Gastroesophageal sphincter (tissue), 4 donors: ENCODE measurements around the gene FBXL17. TPM values are rescaled to one million over a fixed set of nuclear protein-coding genes. Genes with fewer than 3 reads are reported as not detected.

Experiments used
- ATAC-seq: fragments of 150-250 bp; one replicate; pipeline ENCODE4 v1.9.1; 2016; ENCODE audit warnings: mild to moderate bottlenecking, moderate library complexity
- H3K27ac ChIP-seq, 4 donors: fragments of 200-600 bp; sonication (generic) in 3 of 4; 1 replicate in 3 of 4; 2 replicates in 1 of 4; pipeline ENCODE4 v1.5.1; 2016 to 2019
- H3K27me3 ChIP-seq: fragments of 200-600 bp; sonication (generic); one replicate; pipeline ENCODE4 v1.5.1; 2019
- H3K36me3 ChIP-seq, 2 donors: fragments of 200-600 bp; sonication (generic); one replicate each; pipeline ENCODE4 v1.5.1; 2019; ENCODE audit warnings: control low read depth in 1 of 2
- H3K4me1 ChIP-seq, 3 donors: fragments of 200-600 bp; sonication (generic); 1 replicate in 2 of 3; 2 replicates in 1 of 3; pipeline ENCODE4 v1.5.1; 2016 to 2019; ENCODE audit warnings: control low read depth in 2 of 3
- H3K4me3 ChIP-seq, 2 donors: fragments of 200-600 bp; sonication (generic); one replicate each; pipeline ENCODE4 v1.5.1; 2019; ENCODE audit warnings: mild to moderate bottlenecking in 1 of 2, moderate library complexity in 1 of 2
- H3K9me3 ChIP-seq, 3 donors: fragments of 200-600 bp; sonication (generic); one replicate each; pipeline ENCODE4 v1.5.1; 2017 to 2019; ENCODE audit warnings: control low read depth in 2 of 3
- EP300 ChIP-seq: sonication (generic); formaldehyde crosslinking; IDR thresholded peaks from one replicate; pipeline ENCODE4 v1.6.1; 2017; ENCODE audit warnings: antibody characterized with exemption, mild to moderate bottlenecking
- POLR2A ChIP-seq, 2 donors: fragments of 450-650 bp; IDR thresholded peaks; one replicate each; pipeline ENCODE4 v1.6.1; 2017; ENCODE audit warnings: antibody characterized with exemption in 2 of 2, mild to moderate bottlenecking in 2 of 2, moderate library complexity in 1 of 2
- POLR2AphosphoS5 ChIP-seq: sonication (generic); formaldehyde crosslinking; IDR thresholded peaks from one replicate; pipeline ENCODE4 v1.6.1; 2017; ENCODE audit warnings: antibody characterized with exemption
- WGBS, 2 donors: methylation state at CpG; one replicate each; pipeline ENCODE4 v1.1.5; 2018; ENCODE audit warnings: low coverage in 1 of 2; 5-methylcytosine and 5-hydroxymethylcytosine counted together
- total RNA-seq, 4 donors: library from RNA; depleted of rRNA; stranded (reverse); fragments of >200 nt; gene quantifications; one replicate each; pipeline ENCODE4 v1.1.0, GENCODE V29; 2016
- TF ChIP-seq, protein P1 (sequence below), 4 experiments: fragments of 200-600 bp in 2 of 4; fragments of 450-650 bp in 2 of 4; sonication (generic) in 1 of 4; IDR thresholded peaks; one replicate each; pipeline ENCODE4 v1.5.1; 2017 to 2019; ENCODE audit warnings: antibody characterized with exemption in 4 of 4, mild to moderate bottlenecking in 2 of 4, moderate library complexity in 2 of 4

Gene FBXL17
- total RNA-seq, 4 donors from 2014 or later: 15.3 to 25.5 (median 21.7) TPM

DNA sequence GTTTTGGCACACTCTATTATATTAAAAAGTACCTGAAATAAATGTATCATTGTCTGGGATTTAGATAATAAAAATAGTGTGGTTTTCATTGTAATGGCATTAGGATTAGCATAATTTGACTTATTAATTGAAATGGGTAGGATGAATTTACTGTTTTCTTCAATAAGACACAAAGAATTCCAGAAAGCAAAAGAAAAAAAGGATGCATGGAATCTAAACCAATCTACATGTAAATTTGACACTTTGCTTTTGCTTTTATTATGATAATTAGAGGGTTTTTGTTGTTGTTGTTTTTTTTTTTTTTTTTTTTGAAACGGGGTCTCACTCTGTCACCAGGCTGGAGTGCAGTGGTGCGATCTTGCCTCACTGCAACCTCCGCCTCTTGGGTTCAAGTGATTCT lies 406.3 kb downstream of the FBXL17 start:
- WGBS, 2 donors: 87 to 94% methylated on average over 2 to 3 of the region's 3 CpGs
- TF ChIP-seq POLR2A (IDR thresholded peaks at IDR 0.05): no peak
- TF ChIP-seq, protein P1, sequence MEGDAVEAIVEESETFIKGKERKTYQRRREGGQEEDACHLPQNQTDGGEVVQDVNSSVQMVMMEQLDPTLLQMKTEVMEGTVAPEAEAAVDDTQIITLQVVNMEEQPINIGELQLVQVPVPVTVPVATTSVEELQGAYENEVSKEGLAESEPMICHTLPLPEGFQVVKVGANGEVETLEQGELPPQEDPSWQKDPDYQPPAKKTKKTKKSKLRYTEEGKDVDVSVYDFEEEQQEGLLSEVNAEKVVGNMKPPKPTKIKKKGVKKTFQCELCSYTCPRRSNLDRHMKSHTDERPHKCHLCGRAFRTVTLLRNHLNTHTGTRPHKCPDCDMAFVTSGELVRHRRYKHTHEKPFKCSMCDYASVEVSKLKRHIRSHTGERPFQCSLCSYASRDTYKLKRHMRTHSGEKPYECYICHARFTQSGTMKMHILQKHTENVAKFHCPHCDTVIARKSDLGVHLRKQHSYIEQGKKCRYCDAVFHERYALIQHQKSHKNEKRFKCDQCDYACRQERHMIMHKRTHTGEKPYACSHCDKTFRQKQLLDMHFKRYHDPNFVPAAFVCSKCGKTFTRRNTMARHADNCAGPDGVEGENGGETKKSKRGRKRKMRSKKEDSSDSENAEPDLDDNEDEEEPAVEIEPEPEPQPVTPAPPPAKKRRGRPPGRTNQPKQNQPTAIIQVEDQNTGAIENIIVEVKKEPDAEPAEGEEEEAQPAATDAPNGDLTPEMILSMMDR (IDR thresholded peaks at IDR 0.05): no peak
- TF ChIP-seq POLR2AphosphoS5: no peak
- TF ChIP-seq EP300: no peak
- ATAC-seq: no peak
- H3K36me3 ChIP-seq: no peaks in the 10 kb centered on the region
- H3K4me1 ChIP-seq: no peaks in the 10 kb centered on the region
- no peaks in the 10 kb centered on the region for H3K9me3 ChIP-seq
- H3K27ac ChIP-seq: no peak overlapping the region
- H3K27me3 ChIP-seq: no peaks in the 10 kb centered on the region
- no peak overlapping the region for H3K4me3 ChIP-seq

DNA sequence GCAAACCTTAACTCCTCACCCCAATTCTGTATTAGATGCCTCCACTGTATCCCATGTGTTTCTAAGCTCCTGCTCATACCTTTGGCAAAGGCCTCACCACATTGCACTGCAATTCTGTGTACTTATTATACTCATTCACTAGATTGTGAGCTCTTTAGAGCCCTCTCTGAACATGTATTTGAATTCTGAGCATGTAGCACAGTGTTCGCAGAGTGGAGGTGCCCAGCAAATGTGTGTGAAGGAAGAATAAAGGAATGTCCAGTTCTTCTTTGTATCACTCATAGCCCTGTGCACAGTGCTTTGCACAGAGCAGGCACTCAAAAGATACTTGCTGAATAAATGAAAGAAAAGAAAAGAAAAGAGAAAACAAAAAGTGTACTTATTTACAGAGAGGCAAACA lies 410.1 kb downstream of the FBXL17 start:
- no peaks in the 10 kb centered on the region for H3K4me1 ChIP-seq
- no peak overlapping the region for H3K27ac ChIP-seq
- 100% methylated on average over 1 of the region's 1 CpG for WGBS, 2 donors
- TF ChIP-seq, protein P1 (IDR thresholded peaks at IDR 0.05): no peak
- no peak for TF ChIP-seq POLR2AphosphoS5
- no peak for TF ChIP-seq POLR2A (IDR thresholded peaks at IDR 0.05)
- TF ChIP-seq EP300: no peak
- H3K9me3 ChIP-seq: no peaks in the 10 kb centered on the region
- no peak for ATAC-seq
- H3K4me3 ChIP-seq: no peak overlapping the region
- H3K27me3 ChIP-seq: no peaks in the 10 kb centered on the region
- no peaks in the 10 kb centered on the region for H3K36me3 ChIP-seq

DNA sequence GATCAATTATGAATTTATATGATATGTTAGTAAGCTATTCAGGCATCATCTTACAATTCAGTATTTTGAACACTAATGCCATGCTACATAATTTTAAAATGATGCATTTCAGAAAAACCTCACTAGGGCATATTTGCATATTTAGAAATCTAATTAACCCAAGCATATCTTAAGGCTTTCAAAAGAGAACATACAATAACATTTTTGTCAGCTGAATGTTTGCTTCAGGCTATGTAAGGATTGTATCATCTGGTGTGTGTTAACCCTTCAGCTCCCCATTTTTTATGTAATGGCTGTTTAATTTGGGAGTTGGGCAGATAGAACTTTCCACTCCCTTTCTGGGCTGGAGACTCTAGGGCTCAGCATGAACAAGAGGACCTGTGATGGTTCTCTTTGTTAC lies 412.1 kb downstream of the FBXL17 start:
- no peak overlapping the region for H3K4me3 ChIP-seq
- H3K27me3 ChIP-seq: no peaks in the 10 kb centered on the region
- H3K27ac ChIP-seq: no peak overlapping the region
- no peak for ATAC-seq
- H3K9me3 ChIP-seq: no peaks in the 10 kb centered on the region
- no peaks in the 10 kb centered on the region for H3K4me1 ChIP-seq
- TF ChIP-seq POLR2A (IDR thresholded peaks at IDR 0.05): no peak
- TF ChIP-seq POLR2AphosphoS5: no peak
- TF ChIP-seq, protein P1 (IDR thresholded peaks at IDR 0.05): no peak
- TF ChIP-seq EP300: no peak
- no peaks in the 10 kb centered on the region for H3K36me3 ChIP-seq

DNA sequence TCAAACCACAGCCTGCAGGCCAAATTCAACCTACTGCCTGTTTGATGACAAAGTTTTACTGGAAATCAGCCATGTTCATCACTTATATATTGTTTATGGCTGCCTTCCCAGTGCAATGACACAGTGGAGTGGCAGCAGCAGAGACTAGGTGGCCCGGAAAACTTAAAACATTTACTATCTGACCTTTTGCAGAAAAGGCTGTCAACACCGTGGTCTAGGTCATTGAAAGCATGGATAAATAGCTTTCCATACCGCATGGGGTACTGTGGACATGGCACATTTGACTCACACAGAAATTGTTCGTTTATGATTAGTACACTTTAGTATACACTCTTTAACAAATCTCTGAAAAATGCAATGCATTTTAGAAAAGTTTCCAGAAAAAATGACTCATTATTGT lies 412.9 kb downstream of the FBXL17 start:
- no peaks in the 10 kb centered on the region for H3K9me3 ChIP-seq
- no peaks in the 10 kb centered on the region for H3K4me1 ChIP-seq
- WGBS, 2 donors: 49 to 60% methylated on average over 2 to 4 of the region's 4 CpGs
- no peaks in the 10 kb centered on the region for H3K27me3 ChIP-seq
- no peak overlapping the region for H3K4me3 ChIP-seq
- no peaks in the 10 kb centered on the region for H3K36me3 ChIP-seq
- TF ChIP-seq, protein P1 (IDR thresholded peaks at IDR 0.05): no peak
- no peak for TF ChIP-seq POLR2AphosphoS5
- TF ChIP-seq EP300: no peak
- TF ChIP-seq POLR2A (IDR thresholded peaks at IDR 0.05): no peak
- ATAC-seq: no peak
- no peak overlapping the region for H3K27ac ChIP-seq

DNA sequence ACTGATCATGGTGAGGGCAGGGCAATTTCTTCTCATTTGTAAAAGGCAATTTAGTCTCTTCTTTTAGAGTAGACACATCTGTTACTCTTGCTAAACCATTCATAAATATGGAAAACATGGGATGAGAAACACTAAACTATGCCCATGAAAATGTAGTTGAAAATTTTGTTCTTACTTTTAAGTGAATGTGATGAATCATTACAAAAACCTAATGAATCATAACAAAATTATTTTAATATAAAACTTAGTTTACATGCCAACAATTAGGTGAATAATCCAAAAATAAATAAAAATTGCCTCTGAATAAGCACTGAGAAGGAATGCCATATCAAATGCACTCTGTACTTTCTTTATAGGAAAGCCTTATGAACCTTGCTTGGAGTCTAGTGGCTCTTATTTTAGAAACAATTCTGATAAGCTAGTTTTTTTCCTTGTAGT lies 413.5 kb downstream of the FBXL17 start:
- TF ChIP-seq POLR2AphosphoS5: no peak
- no peak for TF ChIP-seq EP300
- TF ChIP-seq, protein P1 (IDR thresholded peaks at IDR 0.05): no peak
- no peak for TF ChIP-seq POLR2A (IDR thresholded peaks at IDR 0.05)
- Histone ChIP-seq H3K27ac (no peak overlapping the region), H3K4me1 (no peaks in the 10 kb centered on the region)

More for the DNA sequence above, 413.5 kb downstream of the FBXL17 start:
- Histone ChIP-seq H3K9me3 (no peaks in the 10 kb centered on the region), H3K4me3 (no peak overlapping the region), H3K36me3 (no peaks in the 10 kb centered on the region), H3K27me3 (no peaks in the 10 kb centered on the region)
- no peak for ATAC-seq
